WERI-Rb-1 (cell line): Measurements from ENCODE around the gene SORBS2.
"Not testable (repeated sequence)": the region's sequence is repeated elsewhere in the genome, so short reads cannot be mapped to it uniquely, and the experiment has no call there.

ENCODE experiments used
- DNase-seq: peaks from one replicate; pipeline ENCODE4 v3.0.0-alpha.2; 2020
- H3K27ac ChIP-seq: fragments of 250-450 bp; sonication (Bioruptor Pico); 2 replicates; pipeline ENCODE4 v1.5.1; 2020; ENCODE audit warnings: mild to moderate bottlenecking, moderate library complexity
- H3K27me3 ChIP-seq: fragments of 250-450 bp; sonication (Bioruptor Pico); 2 replicates; pipeline ENCODE4 v1.5.1; 2021; ENCODE audit warnings: mild to moderate bottlenecking, low read depth, moderate library complexity; ENCODE audit not compliant: insufficient read depth, severe bottlenecking
- H3K36me3 ChIP-seq: fragments of 250-450 bp; sonication (Bioruptor Pico); 2 replicates; pipeline ENCODE4 v1.5.1; 2020; ENCODE audit warnings: mild to moderate bottlenecking, moderate library complexity
- H3K4me3 ChIP-seq: 2 replicates; pipeline ENCODE4 v1.5.1; 2011; ENCODE audit warnings: low read depth, mild to moderate bottlenecking, control low read depth, low read length
- H3K9me3 ChIP-seq: fragments of 250-450 bp; sonication (Bioruptor Pico); 2 replicates; pipeline ENCODE4 v1.5.1; 2021; ENCODE audit warnings: mild to moderate bottlenecking, moderate library complexity; ENCODE audit not compliant: severe bottlenecking
- TF ChIP-seq, protein P1 (sequence below): IDR thresholded peaks from 2 replicates; pipeline ENCODE4 v1.5.1; 2011; ENCODE audit warnings: low read depth, mild to moderate bottlenecking, control low read depth, inconsistent platforms, low read length

The SORBS2 gene

DNA sequence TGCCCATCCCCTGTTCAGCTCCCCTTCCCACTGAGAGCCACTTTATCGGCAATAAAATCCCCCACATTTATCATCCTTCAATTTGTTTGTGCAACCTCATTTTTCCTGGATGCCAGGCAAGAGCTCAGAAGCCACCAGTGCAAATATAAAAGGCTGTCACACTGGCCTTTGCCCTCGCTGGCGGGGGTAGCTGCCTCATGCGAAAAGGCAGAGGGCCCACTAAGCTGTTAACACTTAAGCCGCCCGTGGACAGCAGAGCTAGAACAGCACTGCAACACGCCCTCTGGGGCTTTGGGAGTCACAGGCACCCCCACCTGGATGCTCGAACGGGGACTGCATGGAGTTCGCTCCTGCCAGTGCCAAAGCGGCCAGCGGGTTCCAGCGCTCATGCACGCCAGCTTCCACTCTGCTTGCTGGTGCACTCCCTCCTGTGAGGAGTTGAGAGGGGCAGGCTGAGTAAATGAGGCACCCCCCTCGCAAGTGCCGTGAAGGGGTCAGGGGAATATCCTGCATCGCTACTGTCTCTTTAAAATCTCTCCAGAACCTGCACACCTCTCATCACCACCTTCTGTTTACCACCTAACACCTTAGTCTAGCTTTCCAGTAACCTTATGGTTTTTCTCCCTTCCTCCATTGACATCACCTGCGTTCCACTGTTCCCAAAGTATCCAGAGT is 99.5 kb downstream of the SORBS2 start:
- Histone ChIP-seq H3K36me3 (no peaks in the 10 kb centered on the region), H3K27me3 (no peaks in the 10 kb centered on the region), H3K9me3 (no peaks in the 10 kb centered on the region), H3K4me3 (no peak overlapping the region), H3K27ac (no peak overlapping the region)
- TF ChIP-seq, protein P1, sequence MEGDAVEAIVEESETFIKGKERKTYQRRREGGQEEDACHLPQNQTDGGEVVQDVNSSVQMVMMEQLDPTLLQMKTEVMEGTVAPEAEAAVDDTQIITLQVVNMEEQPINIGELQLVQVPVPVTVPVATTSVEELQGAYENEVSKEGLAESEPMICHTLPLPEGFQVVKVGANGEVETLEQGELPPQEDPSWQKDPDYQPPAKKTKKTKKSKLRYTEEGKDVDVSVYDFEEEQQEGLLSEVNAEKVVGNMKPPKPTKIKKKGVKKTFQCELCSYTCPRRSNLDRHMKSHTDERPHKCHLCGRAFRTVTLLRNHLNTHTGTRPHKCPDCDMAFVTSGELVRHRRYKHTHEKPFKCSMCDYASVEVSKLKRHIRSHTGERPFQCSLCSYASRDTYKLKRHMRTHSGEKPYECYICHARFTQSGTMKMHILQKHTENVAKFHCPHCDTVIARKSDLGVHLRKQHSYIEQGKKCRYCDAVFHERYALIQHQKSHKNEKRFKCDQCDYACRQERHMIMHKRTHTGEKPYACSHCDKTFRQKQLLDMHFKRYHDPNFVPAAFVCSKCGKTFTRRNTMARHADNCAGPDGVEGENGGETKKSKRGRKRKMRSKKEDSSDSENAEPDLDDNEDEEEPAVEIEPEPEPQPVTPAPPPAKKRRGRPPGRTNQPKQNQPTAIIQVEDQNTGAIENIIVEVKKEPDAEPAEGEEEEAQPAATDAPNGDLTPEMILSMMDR = no peak
- no peak for DNase-seq

DNA sequence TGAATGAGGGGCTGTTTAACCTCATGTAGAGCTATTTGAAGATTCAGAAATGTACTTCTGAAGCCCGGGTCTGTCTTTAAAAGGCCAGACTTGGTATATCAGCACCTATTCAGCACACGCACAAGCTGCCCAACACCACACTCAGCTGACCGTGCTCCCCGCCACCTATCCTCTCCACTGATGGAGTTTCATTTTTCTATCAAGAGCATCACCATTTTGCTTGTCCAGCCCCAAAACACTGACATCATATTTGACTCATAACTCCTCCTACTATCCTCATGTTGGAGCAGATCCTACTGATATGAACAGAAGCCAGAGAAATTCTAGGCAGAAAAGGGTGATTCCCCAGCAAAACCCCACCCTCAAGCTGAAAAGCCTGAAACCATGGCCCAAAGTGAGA is 100.3 kb downstream of the SORBS2 start:
- H3K27me3 ChIP-seq = no peaks in the 10 kb centered on the region
- H3K36me3 ChIP-seq = no peaks in the 10 kb centered on the region
- TF ChIP-seq, protein P1 = no peak
- no peaks in the 10 kb centered on the region for H3K9me3 ChIP-seq
- no peak for DNase-seq
- no peak overlapping the region for H3K4me3 ChIP-seq
- H3K27ac ChIP-seq = no peak overlapping the region

DNA sequence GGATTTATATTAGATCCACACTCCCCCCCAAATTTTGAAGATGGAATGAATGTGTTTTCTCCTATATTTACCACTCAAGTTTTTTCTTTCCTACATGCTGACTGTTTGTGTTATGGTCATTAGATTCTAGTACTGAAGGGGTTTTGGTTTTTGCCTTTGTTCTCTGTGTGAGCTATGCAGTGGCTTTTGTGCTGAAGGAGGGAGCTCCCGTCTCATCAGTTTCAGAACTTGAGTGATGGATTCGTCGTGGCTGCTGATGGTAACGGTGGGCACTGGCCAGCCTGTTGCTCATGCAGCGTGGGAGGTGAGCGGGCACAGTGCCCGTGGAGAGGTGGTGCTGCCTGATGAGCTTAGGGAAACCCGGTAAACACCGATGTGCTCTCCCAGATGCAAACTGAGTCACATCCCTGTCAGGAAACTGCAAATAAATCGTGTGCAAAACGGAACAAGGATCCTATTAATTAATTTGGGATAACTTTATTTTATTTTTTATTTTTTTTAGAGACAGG is 101.5 kb downstream of the SORBS2 start:
- TF ChIP-seq, protein P1 = no peak
- Histone ChIP-seq H3K9me3 (no peaks in the 10 kb centered on the region), H3K27me3 (no peaks in the 10 kb centered on the region), H3K36me3 (no peaks in the 10 kb centered on the region), H3K4me3 (no peak overlapping the region), H3K27ac (no peak overlapping the region)
- DNase-seq = no peak

DNA sequence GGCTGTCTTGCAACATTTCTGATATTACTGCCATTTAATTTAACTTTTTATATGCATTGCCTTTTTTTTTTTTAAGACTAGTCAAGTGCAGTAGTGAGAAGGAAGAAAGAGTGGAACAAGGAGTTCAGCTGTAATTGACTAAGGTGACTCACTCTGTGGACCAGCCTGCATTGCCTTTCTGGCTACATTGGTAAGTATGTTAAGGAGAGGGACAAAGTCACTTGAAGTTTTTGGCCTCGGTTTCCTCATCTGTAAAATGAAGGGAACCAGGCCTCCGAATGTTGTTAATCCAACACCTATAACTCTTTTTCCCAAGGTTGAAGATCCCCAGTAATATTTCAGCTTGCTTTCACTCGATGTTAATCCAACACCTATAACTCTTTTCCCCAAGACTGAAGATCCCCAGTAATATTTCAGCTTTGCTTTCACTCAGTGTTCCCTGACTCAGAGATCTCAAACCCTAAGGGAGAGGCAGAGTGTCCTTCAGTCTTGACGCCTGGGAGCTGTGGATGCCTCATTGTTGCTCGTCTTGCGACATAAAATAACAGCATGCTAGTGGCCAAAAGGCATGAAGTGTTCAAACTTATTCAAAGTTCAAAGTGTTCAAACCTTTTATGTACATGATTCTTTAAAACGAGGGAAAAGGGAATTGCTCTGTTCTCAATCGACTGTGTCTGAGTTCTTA is 102.0 kb downstream of the SORBS2 start:
- Histone ChIP-seq H3K4me3 (no peak overlapping the region), H3K36me3 (no peaks in the 10 kb centered on the region), H3K27me3 (no peaks in the 10 kb centered on the region), H3K27ac (no peak overlapping the region), H3K9me3 (no peaks in the 10 kb centered on the region)
- TF ChIP-seq, protein P1 = no peak
- no peak for DNase-seq

DNA sequence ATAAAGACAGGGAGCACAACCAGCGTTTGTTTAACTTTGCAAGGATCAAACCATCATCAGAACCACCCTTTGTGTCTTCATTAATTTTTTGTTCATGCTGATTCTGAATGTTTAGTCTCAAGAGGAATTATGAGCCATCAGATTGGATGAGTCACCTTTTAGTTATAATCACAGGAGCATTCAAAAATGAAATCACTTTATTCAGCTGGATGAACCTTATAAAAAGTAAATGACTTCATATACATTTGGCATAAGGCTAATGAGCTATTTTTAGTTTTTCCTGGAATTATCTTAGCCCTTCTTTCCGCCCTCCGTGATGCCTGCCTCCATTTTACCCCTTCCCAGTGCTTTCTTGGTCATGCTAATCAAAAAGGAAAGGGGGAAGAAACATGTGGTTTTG is 103.6 kb downstream of the SORBS2 start:
- H3K9me3 ChIP-seq = no peaks in the 10 kb centered on the region

DNA sequence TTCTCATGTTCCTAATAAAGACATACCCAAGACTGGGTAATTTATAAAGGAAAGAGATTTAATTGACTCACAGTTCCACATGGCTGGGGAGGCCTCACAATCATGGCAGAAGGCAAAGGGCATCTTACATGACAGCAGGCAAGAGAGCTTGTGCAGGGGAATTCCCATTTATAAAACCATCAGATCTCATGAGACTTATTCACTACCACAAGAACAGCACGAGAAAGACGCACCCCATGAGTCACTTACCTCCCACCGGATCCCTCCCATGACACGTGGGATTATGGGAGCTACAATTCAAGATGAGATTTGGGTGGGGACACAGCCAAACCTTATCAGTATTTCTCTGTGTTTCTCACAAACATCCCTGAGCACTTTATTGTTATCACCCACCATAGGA is 104.4 kb downstream of the SORBS2 start:
- H3K27ac ChIP-seq, DNase-seq, H3K27me3 ChIP-seq, H3K9me3 ChIP-seq, H3K36me3 ChIP-seq, H3K4me3 ChIP-seq: not testable (repeated sequence)

More for the DNA sequence above, 103.6 kb downstream of the SORBS2 start:
- DNase-seq = no peak
- TF ChIP-seq, protein P1 = no peak
- Histone ChIP-seq H3K27me3 (no peaks in the 10 kb centered on the region), H3K36me3 (no peaks in the 10 kb centered on the region), H3K4me3 (no peak overlapping the region), H3K27ac (no peak overlapping the region)
